NCI-H2196 treated with DMSO at 0.1 percent for 48 hours (cell line): ENCODE data around the gene NEDD8.

Source experiments
- DNase-seq: peaks from one replicate; lab custom pipeline; 2025; ENCODE audit not compliant: unreplicated experiment; lab: John Stamatoyannopoulos, UW

The NEDD8 gene

DNA sequence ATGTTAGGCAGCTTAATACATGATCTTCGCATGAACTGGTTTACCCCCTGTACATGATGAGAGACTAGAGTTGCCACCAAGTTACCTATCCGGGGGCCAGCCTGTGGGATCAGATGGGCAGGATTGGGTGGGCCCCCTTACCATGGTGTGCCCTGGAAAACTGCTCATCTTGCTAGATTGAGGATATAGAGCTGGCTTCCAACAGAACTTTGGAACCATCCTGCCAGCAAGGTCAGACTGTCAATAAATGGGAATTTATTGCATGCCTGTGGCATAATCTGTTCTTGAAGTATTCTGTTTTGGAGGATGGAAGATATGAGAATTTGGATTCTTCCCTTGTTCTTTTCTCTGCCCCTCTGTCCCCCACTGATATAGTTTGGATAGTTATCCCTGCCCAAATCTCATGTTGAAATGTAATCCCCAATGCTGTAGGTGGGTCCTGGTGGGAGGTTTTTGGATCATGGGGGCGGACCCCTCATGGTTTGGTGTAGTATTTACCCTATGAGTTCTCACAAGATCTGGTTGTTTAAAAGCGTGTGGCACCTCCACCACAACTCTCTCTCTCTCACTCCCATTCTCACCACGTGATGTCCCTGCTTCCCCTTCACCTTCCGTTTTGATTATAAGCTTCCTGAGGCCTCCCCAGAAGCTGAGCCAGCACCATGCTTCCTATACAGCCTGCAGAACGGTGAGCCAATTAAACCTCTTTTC is 33.2 kb downstream of the NEDD8 start:
- no peak for DNase-seq

DNA sequence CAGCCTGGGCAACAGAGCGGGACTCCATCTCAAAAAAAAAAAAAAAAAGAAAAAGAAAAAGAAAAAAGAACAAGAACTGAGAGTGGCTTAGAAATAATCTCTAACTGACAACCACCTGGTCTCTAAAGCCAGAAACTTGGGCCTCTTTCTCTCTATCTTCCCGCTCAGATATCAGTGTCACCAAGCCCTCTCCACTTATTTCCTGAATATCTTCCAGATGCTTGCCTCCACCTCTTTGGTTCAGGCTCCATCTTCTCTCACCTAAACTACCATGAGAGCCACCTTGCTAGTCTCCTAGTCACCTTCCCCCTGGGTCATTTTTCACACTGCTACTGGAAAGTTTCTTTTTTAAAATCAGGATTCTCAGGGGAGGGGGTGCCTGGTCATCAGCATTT is 35.1 kb downstream of the NEDD8 start:
- DNase-seq, result no peak

DNA sequence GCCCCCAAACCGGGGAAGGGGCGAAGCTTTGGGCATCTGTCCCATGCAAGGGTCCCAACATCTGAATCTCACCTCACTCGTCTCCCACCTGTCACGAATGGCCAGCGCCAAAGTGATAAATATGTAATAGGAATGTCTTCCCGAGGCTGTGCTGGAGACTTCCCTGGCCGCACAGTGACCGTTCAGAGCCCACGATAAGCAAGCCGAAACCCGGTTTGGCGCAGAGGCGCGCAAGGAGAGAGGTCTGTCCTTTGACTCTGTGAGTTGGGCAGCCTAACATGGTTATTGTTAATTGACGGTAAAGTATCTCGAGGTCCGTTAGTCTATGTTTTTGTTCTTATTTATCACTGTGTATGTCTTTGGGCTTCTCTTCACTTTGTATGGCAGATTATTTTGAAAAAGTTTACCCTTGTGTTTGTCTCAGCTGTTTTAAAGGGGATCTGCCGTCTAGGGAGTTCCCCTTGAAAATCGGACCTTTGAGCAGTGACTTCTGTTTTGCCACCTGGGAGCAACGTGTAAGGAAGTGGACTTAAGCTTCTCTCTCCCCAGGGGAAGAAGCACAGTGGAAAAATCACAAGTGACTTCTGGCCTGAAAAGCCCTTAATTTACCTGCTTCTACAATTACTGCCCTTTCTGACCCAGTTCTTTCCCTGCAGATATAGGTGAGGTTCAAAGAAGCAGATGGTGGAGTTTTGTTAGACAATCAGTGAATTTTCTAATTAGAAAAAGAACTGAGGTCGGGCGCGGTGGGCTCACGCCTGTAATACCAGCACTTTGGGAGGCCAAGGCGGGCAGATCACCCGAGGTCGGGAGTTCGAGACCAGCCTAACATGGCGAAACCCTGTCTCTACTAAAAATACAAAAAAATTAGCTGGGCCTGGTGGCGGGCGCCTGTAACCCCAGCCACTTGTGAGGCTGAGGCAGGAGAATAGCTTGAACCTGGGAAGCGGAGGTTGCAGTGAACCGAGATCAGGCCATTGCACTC is 35.8 kb downstream of the NEDD8 start:
- DNase-seq, result no peak

DNA sequence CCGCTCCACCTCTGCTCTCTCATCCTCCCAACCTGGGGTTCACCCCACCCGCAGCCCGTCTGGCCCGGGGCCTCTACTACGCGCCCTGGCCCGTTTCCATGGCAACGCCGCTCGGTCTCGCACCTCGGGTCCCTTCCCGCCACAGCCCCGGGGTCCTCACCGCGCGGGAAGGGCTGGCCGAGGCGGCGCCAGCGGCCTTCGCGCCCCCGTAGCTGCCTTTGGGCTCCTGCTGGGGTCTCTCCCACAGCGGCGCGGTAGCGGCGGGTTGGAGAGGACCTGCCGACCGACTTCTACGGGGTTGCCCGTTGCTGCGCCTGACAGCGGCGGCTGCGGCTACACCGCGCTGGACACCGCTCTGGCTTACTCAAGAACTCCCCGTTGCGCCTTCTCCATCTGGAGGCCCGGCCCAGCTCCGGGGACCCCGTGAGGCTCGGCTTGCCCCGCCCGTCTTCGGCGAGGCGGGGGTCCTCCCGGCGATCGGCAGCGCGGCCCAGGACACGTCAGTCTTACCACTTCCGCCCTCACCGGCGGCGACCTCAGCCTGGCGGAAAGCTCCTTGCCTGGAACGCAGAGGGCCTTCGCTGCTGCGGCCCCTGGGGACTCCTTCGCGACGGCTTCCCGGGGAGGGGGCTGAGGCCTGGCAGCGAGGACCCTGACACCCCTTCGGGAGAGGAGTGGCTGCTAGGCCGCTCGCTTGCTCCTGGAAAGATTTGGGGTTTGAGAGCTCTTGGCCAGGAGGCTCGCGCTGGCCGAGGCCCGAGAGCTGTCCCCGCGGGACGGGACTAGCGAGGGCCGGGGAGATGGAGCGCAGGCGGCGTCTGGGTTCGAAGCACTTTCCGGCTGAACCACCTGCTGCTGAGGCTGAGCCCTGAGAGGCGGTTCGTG is 36.7 kb downstream of the NEDD8 start, which contains the start of gene TM9SF1:
Gene TM9SF1 (minus strand): TSS at position 256 of the 885 bp plus-strand sequence. CDS start 422 bp downstream, outside the sequence.
- peak; percentile 53 for DNase-seq

DNA sequence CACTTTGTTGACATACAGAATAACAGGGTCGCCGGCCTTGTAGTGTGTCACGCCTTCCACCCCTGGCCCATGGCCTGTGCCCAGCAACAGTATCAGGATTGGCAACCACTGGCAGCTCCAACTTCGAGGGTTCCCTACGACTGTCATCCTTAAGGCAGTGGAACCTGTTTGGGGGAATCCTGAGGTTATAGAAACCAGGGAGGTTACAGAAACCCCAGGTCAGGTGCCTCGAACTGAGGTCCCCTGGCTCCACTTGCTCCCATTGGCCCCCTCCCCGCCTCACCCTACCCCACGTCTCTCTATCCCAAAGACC is 37.3 kb downstream of the NEDD8 start:
- DNase-seq, result no peak

DNA sequence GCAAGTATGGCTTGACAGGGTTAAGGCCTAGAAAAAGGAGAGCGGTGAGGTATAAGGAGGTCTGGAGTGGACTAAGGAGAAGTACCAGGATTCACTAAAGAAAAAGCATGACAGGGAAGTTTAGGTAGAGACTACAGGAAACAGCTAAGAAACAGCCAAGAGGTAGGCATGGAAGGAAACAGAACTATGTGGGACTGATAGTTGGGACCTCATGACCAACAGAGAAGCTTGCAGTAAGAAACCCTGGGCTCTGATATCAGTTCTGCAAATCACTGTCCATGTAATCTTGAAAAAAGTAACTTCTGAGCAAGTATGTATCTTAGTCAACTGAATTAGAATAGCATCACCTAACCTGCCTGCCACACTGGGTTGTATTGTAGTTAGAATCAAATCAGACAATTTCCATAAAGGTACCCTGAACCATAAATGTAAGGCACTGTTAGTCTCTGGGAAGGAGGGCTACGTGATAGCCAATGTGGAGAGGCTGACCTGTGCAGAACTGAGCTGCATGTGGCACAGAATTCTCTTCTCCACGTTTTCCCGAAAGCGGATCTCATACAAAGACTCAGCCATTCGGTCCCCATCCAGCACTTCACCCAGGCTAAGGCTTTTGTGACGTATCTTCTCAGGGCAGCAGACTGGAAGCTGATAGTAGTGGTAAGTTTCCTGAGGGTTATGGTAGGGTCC is 37.8 kb downstream of the NEDD8 start:
- no peak for DNase-seq

DNA sequence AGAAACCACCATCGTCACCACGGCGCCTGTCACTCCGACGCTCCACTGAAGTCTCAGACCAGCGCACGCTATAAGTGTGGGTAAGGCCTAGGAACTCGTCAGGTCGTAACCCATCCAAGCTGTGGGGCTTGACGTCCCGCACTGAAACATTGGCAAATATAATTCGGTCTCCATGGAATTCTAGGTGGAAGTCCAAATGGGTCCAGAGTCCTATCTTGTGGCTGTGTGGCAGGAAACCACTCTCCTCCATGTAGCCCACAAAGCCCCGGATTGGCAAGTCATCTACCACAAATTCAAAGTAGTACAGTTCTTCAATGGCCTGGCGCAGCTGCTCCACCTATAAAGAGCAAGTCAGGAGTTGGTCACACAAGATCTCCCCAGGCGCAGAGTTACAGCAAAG is 39.2 kb downstream of the NEDD8 start:
- no peak for DNase-seq

DNA sequence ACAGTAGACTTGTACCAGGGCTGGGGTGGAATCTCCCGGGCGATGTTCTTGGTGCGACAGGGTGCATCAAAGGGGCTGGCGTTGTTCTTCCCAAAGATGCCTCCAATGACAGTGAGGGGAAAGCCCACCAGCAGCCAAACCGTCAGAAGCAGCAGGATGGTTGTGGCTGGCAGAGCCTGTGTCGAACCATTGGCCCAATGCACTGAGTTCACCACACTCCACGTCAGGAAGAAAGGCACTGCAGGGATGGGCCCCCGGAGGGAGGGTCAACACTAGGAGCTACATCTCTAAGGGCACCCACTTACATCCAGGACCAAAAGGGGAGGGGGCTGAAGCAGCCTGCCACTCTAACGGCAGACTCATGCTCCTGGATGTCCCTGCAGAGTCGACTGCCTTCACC is 41.8 kb downstream of the NEDD8 start:
- DNase-seq, result no peak

DNA sequence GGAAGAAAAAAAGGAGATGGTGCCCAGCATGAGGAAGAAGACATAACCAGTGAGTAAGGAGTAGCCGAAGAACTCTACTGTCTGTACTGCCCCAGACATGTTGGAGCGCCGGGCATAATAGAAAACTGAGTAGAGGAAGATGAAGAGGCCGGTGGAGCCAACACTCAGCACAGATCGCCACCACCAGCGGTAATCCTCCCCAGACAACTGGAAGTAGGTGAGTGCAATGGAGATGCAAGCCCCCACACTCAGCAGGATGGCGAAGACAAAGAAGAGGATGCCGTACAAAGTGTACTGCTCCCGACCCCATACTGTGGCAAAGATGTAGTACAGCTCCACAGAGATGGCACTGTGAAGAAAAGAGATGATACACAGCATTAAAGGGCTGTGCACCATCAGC is 42.7 kb downstream of the NEDD8 start:
- DNase-seq, result no peak

DNA sequence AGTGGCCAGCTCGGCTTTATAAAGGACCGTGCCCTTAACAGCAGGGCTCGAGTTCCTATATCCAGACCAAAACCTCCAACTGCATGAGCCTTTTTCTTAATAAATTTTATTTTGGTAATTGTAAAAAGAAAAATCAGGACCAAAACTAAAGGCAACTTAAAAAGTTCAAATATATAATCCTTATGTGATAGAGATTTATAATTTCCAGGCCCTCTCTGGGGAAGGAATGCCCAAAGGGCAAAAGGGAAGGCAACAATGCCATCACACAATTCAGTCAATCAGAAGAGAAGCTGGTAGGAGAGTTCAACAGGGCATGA is 43.1 kb downstream of the NEDD8 start:
- no peak for DNase-seq

DNA sequence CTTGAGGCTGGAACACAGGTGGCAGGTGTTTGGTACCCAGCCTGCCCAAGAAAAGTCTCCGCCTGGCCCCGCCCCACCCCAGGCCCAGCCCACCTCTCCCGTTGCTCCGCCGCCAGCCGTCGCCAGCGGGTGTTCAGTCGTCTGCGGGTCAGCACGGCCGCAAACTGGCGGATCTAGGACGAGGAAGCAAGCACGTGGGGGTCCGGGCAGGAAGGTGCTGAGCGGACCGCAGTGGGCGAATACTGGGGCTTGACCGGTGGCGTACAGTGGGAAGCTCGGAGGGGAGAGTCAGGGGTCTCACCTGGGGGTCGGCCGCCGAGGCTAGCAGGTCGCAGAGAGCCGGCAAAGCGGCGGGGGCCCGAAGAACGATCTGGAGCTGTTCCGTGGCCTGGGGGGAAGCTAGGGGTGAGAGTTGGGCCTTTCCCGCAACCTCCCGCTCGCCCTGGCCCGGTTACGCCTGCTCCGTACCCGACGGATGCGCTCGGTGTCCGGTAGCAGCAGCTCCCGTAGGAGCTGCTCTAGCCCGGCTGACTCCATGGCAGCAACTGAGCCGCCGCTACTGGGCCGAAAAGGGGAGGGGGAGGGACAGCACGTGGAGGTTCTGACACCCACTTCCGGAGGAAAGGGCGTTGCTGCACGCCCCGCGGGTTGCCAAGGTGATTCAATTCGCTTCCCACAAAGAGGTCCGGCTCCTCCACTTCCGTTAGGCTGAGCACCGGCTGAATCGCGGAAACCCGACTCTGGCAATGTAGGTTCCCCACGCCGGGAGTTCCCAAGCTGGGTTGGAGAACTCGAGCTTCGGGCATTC is 43.7 kb downstream of the NEDD8 start, which contains the start of gene IPO4:
Gene IPO4 (minus strand): TSS at position 566 of the 808 bp plus-strand sequence. CDS start 29 bp downstream, at position 537.
- peak; percentile 98 for DNase-seq

DNA sequence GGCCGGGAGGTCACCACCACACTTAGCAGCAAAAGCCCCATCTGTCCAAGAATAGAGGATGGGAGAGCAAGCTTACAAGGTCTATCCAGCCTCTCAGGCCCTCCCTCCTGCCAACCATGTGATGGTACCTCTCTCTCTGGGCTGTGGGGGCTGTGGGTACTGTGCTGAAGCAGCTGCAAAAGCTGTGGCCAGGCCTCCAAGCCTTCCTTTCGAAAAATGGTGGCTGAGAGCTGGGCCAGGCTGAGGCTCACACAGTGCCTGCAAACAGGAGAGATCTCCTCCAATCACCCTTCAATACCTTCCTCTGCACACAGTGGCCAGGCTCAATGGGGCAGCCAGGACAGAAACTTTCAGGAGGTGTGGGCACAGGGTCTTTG is 44.6 kb downstream of the NEDD8 start:
- DNase-seq, result no peak

DNA sequence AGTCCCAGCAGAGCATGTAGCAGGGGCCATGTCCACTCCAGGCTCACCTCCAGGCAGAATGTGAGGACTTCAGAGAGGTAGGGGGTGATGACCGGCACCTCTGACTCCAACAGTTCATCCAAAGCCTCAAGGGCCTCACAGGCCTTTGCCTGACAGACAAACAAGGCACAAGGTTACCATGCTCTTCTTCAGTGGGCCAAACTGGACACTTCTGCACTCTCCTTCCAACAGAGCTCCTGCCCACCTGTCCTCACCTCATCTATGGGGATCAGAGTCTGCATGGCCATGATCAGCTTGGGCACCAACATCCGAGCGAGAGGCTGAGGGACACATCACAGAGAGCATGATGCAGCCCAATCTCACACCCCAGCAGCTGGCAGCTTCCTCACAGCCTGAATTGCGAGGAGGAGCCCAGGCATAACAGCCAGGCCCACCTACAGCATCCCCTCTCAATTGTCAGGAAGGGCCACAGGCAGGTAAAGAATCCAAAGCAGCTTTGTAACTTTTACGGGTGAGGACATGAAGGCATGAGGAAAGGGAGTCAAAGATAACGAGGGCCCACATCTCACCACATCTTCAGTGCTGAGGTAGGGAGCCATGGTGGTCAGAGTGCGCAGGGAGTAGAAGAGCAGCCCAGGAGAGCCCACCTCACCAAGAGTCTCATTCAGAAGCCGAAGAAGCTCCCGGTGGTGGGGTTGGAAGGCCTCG is 45.2 kb downstream of the NEDD8 start:
- DNase-seq, result no peak

DNA sequence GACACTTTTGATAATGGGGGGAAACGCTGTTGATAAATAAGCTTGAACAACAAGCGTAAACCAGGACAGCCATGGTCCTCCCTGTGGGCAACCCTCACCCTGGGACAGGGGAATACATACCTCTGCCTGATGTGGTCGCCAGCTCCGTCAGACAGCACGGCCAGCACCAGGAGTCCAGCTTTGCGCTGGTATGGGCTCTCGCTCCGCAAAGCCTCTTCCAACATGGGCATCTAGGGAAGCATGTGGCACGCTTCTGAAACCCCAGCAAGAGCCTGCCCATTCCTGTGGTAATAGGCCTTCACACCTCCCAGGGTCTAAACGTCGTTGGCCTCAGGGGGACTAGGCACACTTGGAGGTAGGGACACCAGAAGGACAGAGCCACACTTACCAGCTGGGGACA is 46.4 kb downstream of the NEDD8 start:
- no peak for DNase-seq

DNA sequence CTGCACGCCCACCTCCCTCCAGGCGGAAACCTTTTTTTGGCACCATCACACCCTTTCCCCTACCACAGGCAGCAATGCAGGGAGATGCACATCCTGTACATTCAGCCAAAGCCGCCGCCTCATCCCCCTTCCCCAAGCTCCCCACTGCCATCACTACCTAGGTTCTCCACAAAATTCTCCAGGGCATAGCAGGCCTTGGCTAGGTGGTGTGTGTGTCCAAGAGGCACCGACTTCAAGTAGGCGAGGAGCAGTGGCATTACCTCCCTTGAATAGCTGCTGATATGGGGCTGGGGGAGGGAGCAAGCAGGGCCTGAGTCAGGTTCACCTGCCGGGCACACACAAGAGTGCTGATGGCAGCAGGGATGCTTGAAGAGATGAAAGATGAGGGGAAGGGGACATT is 47.1 kb downstream of the NEDD8 start:
- no peak for DNase-seq

DNA sequence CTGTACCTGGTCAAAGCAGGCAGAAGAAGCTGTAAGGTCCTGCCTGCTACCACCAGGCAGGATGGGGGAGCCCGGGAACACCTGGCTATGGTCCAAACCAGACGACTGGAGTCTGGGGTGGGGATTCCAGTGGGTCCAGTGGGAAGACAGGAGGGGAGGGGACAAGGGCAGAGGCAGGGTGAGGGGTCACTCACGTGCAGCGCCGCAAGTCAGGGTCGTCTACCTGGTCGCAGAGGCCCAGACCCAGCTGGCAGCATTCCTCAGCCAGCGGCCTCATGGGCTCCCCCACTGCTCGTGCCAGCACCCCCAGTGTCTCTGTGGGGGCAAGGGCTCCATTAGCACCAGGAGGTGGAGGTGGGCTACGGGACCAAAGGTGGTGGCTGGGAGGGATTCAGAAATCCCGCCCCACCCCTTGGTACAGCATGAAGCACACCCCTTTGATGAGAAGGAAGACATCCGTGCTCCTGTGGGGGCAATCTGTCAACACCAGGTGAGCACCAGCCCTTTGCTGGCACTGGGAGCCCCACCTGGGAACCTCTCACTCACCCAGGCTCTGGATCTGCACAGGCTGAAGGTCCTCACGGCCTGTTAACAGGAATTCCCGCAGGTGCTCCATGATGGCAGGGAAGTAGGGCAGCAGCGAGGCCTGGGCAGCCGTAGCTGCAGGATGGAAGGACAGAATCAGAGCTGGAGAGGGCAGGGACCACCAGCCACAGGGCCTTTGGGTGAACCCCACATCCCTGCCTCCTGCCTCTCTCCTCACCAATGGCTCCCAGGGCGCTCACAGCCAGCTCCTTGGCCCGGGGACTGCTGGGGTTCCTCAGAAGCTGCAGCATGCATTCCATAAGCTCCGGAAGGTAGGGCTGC is 47.8 kb downstream of the NEDD8 start:
- DNase-seq, result no peak

DNA sequence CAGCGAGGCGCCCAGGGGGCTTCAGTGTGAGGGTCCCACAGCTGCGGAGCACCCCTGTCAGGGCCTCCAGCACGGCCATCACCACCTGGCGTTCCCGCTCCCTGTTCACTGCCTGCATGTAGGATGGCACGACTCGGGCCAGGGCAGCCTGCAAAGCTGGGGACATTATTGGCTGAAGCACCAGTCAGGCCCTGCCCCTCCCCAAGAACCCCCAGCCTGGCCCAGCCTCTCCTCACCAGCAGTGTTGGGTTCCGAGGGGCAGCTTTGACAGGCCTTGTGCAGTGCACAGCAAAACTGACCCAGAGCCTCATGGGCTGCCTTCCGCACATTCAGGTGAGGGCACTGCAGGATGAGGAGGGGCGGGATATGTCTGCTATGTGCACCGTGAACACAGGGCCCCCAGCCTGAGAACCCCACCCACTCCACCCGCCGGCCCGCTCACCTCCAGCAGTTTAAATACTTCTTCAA is 49.1 kb downstream of the NEDD8 start:
- DNase-seq, result no peak
